ENCODE measurements around the gene SRPRA. TPM values are rescaled to one million over a fixed set of nuclear protein-coding genes. Genes with fewer than 3 reads are reported as not detected.

The SRPRA gene
- total RNA-seq, 2 experiments from 2014 or later: 131 to 139 TPM

DNA sequence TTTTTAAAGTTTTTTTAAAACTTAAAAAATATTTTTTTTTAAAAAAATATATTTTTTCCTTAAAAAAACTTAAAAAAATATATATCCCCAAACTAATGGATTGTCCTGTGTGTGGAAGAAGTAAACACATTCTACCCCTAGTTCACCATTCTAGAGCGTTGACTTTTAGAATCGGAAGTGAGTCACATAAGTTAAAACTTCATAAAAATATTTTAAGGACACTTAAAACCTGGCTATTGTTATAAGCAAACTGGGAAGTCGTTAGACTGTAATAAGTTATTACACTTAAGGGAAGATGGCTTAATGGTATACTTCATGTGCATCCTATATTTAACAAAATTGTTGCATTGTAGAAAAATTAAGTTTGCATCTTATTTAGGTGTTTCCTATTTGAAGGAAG is 36.0 kb downstream of the SRPRA start:
- intact Hi-C loops (cut with DNase I, micrococcal nuclease): no loop called here
- Mint-ChIP-seq H3K9me3 (ENCODE audit: low read depth) (no peaks in the 10 kb centered on the region), H3K4me1 (no peaks in the 10 kb centered on the region), H3K36me3 (ENCODE audit: low read depth) (peaks cover 10% of the 10 kb centered on the region), H3K27me3 (no peaks in the 10 kb centered on the region), H3K27ac (no peak overlapping the region), H3K4me3 (no peak overlapping the region)
- ATAC-seq (no peak), DNase-seq (no peak)
- ChIA-PET POLR2A (no interaction called here), CTCF (interaction anchor here (0.7 kb wide), 1 partner anchor 8 kb away, joined by 3 read pairs; no protein-coding TSS in a partner anchor)

- Mint-ChIP-seq H3K27me3 (no peaks in the 10 kb centered on the region), H3K4me3 (no peak overlapping the region), H3K36me3 (ENCODE audit: low read depth) (peaks cover 12% of the 10 kb centered on the region), H3K27ac (no peak overlapping the region), H3K4me1 (no peaks in the 10 kb centered on the region), H3K9me3 (ENCODE audit: low read depth) (no peaks in the 10 kb centered on the region)
- CTCF ChIA-PET: interaction anchor here (0.6 to 1.3 kb wide), 4 partner anchors 9 to 80 kb away, joined by 3 to 7 read pairs (median 3); no protein-coding TSS in a partner anchor
- ATAC-seq (no peak), DNase-seq (no peak)
- intact Hi-C loops (cut with DNase I, micrococcal nuclease): no loop called here
- POLR2A ChIA-PET: no interaction called here
These were observed 36.8 kb downstream of the SRPRA start for GRCh38 chr11:126231725-126232459.

- Mint-ChIP-seq H3K27me3 (no peaks in the 10 kb centered on the region), H3K9me3 (ENCODE audit: low read depth) (no peaks in the 10 kb centered on the region), H3K27ac (no peak overlapping the region), H3K4me1 (peaks cover 2% of the 10 kb centered on the region), H3K4me3 (no peak overlapping the region), H3K36me3 (ENCODE audit: low read depth) (peaks cover 5% of the 10 kb centered on the region)
- ATAC-seq (no peak), DNase-seq (no peak)
- ChIA-PET CTCF (interaction anchor here (0.6 to 0.7 kb wide), 2 partner anchors 50 to 290 kb away, joined by 3 to 4 read pairs; no protein-coding TSS in a partner anchor), POLR2A (no interaction called here)
- intact Hi-C loops (cut with DNase I, micrococcal nuclease): no loop called here
These were observed 38.7 kb downstream of the SRPRA start for GRCh38 chr11:126229858-126230540.

DNA sequence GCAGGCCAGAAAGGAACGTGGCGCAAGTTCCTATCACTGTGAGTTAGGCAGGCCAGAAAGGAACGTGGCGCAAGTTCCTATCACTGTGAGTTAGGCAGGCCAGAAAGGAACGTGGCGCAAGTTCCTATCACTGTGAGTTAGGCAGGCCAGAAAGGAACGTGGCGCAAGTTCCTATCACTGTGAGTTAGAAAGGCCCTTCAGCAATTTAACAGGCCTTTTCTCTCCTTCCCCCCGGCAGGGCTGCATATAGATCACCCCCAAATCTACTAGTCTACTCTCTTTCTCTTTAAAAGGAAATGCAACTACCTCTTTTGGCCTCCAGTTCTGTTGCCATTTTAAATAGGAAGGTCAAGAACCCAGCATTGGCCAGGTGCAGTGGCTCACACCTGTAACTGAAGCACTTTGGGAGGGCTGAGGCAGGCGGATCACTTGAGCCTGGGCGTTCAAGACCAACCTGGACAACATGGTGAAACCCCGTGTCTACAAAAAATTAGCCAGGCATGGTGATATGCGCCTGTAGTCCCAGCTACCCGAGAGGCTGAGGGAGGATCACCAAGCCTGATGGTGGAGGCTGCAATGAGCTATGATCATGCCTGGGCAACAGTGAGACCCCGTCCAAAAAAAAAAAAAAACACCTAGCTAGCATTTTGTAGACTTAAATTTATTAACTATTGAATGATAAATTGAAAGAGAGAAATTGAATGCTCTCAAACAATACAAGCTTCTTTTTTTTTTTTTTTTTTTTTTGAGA is 42.2 kb downstream of the SRPRA start:
- Mint-ChIP-seq H3K36me3 (ENCODE audit: low read depth) (peaks cover 3% of the 10 kb centered on the region), H3K9me3 (ENCODE audit: low read depth) (no peaks in the 10 kb centered on the region), H3K27ac (no peak overlapping the region), H3K27me3 (no peaks in the 10 kb centered on the region), H3K4me1 (peaks cover 2% of the 10 kb centered on the region), H3K4me3 (no peak overlapping the region)
- ChIA-PET CTCF (interaction anchor here (1.4 kb wide), 1 partner anchor 24 kb away, joined by 5 read pairs; no protein-coding TSS in a partner anchor), POLR2A (no interaction called here)
- intact Hi-C loops (cut with DNase I, micrococcal nuclease): no loop called here
- no peak for ATAC-seq
- no peak for DNase-seq

GRCh38 chr11:126225295-126225665 is 43.4 kb downstream of the SRPRA start:
- ChIA-PET POLR2A (no interaction called here), CTCF (interaction anchor here (1.4 kb wide), 1 partner anchor 26 kb away, joined by 5 read pairs; no protein-coding TSS in a partner anchor)
- DNase-seq: no peak
- peaks cover 3% of the 10 kb centered on the region for H3K36me3 Mint-ChIP-seq (ENCODE audit: low read depth)
- intact Hi-C loops (cut with DNase I, micrococcal nuclease): no loop called here
- no peaks in the 10 kb centered on the region for H3K9me3 Mint-ChIP-seq (ENCODE audit: low read depth)
- no peak for ATAC-seq
- H3K4me1 Mint-ChIP-seq: peaks cover 2% of the 10 kb centered on the region
- H3K4me3 Mint-ChIP-seq: no peak overlapping the region
- H3K27ac Mint-ChIP-seq: no peak overlapping the region
- H3K27me3 Mint-ChIP-seq: no peaks in the 10 kb centered on the region

- no peak overlapping the region for H3K4me3 Mint-ChIP-seq
- H3K9me3 Mint-ChIP-seq (ENCODE audit: low read depth): no peaks in the 10 kb centered on the region
- ChIA-PET POLR2A (no interaction called here), CTCF (interaction anchor here (0.7 to 1.4 kb wide), 2 partner anchors 26 to 1099 kb away, joined by 3 to 5 read pairs; no protein-coding TSS in a partner anchor)
- H3K4me1 Mint-ChIP-seq: peaks cover 2% of the 10 kb centered on the region
- intact Hi-C loops (cut with DNase I, micrococcal nuclease): no loop called here
- no peak overlapping the region for H3K27ac Mint-ChIP-seq
- no peaks in the 10 kb centered on the region for H3K27me3 Mint-ChIP-seq
- no peak for ATAC-seq
- DNase-seq: no peak
- peaks cover 3% of the 10 kb centered on the region for H3K36me3 Mint-ChIP-seq (ENCODE audit: low read depth)
These were observed 43.9 kb downstream of the SRPRA start for GRCh38 chr11:126224647-126225294.

- intact Hi-C loops (cut with DNase I, micrococcal nuclease): loop anchor here in 1 of 2 experiments (10.0 kb wide), 1 partner anchor 1595 kb away; the partner anchor contains the start of gene TBRG1
- Mint-ChIP-seq H3K27me3 (no peaks in the 10 kb centered on the region), H3K4me3 (no peak overlapping the region), H3K4me1 (peaks cover 23% of the 10 kb centered on the region), H3K9me3 (ENCODE audit: low read depth) (no peaks in the 10 kb centered on the region), H3K27ac (no peak overlapping the region), H3K36me3 (ENCODE audit: low read depth) (peaks cover 1% of the 10 kb centered on the region)
- ATAC-seq (no peak), DNase-seq (no peak)
- ChIA-PET CTCF (interaction anchor here (0.6 to 0.8 kb wide), 3 partner anchors 10 to 271 kb away, joined by 3 to 4 read pairs (median 3); no protein-coding TSS in a partner anchor), POLR2A (no interaction called here)
These were observed 49.1 kb downstream of the SRPRA start for GRCh38 chr11:126219547-126219946.

DNA sequence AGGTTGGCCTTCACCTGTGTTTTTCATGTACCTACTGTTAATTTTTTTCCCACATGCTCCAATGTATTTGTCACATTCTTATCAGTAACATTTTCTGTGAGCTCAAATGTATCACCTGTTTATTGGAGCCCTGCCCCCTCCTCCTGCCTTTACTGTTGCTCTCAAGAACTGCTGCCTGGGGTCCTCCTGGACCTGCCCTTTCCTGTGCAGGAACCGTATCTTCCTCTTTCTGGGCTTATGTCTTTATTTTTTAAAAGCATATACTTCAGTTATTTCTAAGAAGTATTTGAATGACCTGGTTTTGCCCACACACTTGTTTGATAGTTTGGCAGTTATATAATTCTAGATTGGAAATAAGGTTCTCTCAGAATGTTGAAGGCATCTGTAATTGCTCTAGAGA is 51.2 kb downstream of the SRPRA start:
- CTCF ChIA-PET: interaction anchor here (0.5 kb wide), 1 partner anchor 19 kb away, joined by 3 read pairs; no protein-coding TSS in a partner anchor

DNA sequence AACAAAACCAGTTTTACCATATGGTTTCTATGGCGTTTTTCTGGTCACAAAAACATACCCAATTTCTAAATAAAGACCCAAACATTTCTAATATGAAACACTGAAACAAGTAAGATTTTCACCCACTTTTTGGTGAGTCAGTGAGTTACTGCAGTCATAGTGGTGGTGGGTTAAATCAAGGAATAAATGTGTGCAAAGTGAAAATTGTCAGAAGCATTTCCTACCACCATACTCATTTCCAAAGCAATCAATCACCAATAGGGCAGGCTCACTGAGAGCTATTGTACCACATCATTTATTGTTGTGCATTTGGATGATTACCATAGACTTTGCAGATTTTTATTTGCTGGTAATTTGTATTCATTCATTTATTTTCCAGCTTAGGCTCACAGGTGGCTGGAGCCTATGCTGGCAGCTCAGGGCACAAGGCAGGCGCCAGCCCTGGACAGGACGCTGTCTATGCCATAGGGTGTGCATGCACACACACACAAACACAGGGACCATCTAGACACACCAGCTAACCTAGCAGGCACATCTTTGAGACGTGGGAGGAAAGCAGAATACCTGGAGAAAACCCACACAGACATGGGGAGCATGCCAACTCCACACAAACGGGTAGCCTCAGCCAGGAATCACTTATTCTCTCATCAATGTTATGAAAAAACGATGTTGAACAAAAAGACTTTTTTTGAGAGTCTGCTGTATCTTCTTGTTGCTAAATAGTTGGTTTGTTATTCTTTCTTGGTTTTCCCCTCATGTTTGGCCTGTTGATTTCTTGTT is 52.0 kb downstream of the SRPRA start:
- no peaks in the 10 kb centered on the region for H3K27me3 Mint-ChIP-seq
- no peaks in the 10 kb centered on the region for H3K36me3 Mint-ChIP-seq (ENCODE audit: low read depth)
- ChIA-PET POLR2A (interaction anchor here (0.7 kb wide), 1 partner anchor 314 kb away, joined by 3 read pairs; the partner anchor contains the start of gene PUS3), CTCF (interaction anchor here (0.5 kb wide), 1 partner anchor 18 kb away, joined by 3 read pairs; no protein-coding TSS in a partner anchor)
- no peak overlapping the region for H3K4me3 Mint-ChIP-seq
- H3K4me1 Mint-ChIP-seq: peaks cover 40% of the 10 kb centered on the region
- ATAC-seq: peak; percentile 57
- no peaks in the 10 kb centered on the region for H3K9me3 Mint-ChIP-seq (ENCODE audit: low read depth)
- no peak for DNase-seq
- H3K27ac Mint-ChIP-seq: no peak overlapping the region
- intact Hi-C loops (cut with DNase I, micrococcal nuclease): loop anchor here in 1 of 2 experiments (10.0 kb wide), 1 partner anchor 1592 kb away; the partner anchor contains the start of gene TBRG1

More for the DNA sequence above, 51.2 kb downstream of the SRPRA start:
- Mint-ChIP-seq H3K36me3 (ENCODE audit: low read depth) (peaks cover 1% of the 10 kb centered on the region), H3K9me3 (ENCODE audit: low read depth) (no peaks in the 10 kb centered on the region), H3K27me3 (no peaks in the 10 kb centered on the region), H3K4me1 (peaks cover 33% of the 10 kb centered on the region), H3K4me3 (no peak overlapping the region), H3K27ac (no peak overlapping the region)
- ATAC-seq: no peak
- intact Hi-C loops (cut with DNase I, micrococcal nuclease): loop anchor here in 1 of 2 experiments (10.0 kb wide), 1 partner anchor 1593 kb away; the partner anchor contains the start of gene TBRG1
- DNase-seq: no peak
- POLR2A ChIA-PET: interaction anchor here (0.6 to 0.7 kb wide), 2 partner anchors 162 to 315 kb away, joined by 3 read pairs; partner anchors contain the start of gene PUS3

- H3K4me3 Mint-ChIP-seq: no peak overlapping the region
- H3K9me3 Mint-ChIP-seq (ENCODE audit: low read depth): no peaks in the 10 kb centered on the region
- POLR2A ChIA-PET: no interaction called here
- H3K36me3 Mint-ChIP-seq (ENCODE audit: low read depth): peaks cover 8% of the 10 kb centered on the region
- H3K27ac Mint-ChIP-seq: no peak overlapping the region
- intact Hi-C loops (cut with DNase I, micrococcal nuclease): loop anchor here (5.0 to 10.0 kb wide), 2 partner anchors 67 to 1590 kb away; partner anchors contain the start of genes TBRG1 (in 1 of the 2) and TIRAP (in 1 of the 2)
- no peak for ATAC-seq
- peaks cover 49% of the 10 kb centered on the region for H3K4me1 Mint-ChIP-seq
- DNase-seq: no peak
- CTCF ChIA-PET: no interaction called here
- H3K27me3 Mint-ChIP-seq: no peaks in the 10 kb centered on the region
These were observed 53.9 kb downstream of the SRPRA start for GRCh38 chr11:126214841-126215240.

Data from activated CD4-positive, alpha-beta T cell treated with anti-CD3 and anti-CD28 coated beads for 36 hours (primary cell).